Measurements from ENCODE around the gene NFIL3.
"Not testable (repeated sequence)": the region's sequence is repeated elsewhere in the genome, so short reads cannot be mapped to it uniquely, and the experiment has no call there.

The NFIL3 gene

GRCh38 chr9:91395106-91395552, 28.5 kb downstream of the NFIL3 start:
- DNase-seq (ENCODE audit: low read depth) = peak; percentile 39

GRCh38 chr9:91393826-91394225, 29.8 kb downstream of the NFIL3 start:
- DNase-seq (ENCODE audit: low read depth) = no peak

- no peak for DNase-seq (ENCODE audit: low read depth)
Measured at GRCh38 chr9:91392435-91392834, 31.2 kb downstream of the NFIL3 start.

GRCh38 chr9:91391818-91392217, 31.8 kb downstream of the NFIL3 start:
- DNase-seq (ENCODE audit: low read depth) = no peak

GRCh38 chr9:91391412-91391811, 32.2 kb downstream of the NFIL3 start:
- peak; percentile 17 for DNase-seq (ENCODE audit: low read depth)

GRCh38 chr9:91389686-91390085, 33.9 kb downstream of the NFIL3 start:
- not testable (repeated sequence) for DNase-seq (ENCODE audit: low read depth)

- no peak for DNase-seq (ENCODE audit: low read depth)
Measured at GRCh38 chr9:91386765-91387164, 36.9 kb downstream of the NFIL3 start.

- no peak for DNase-seq (ENCODE audit: low read depth)
Measured at GRCh38 chr9:91384954-91385353, 38.7 kb downstream of the NFIL3 start.

- no peak for DNase-seq (ENCODE audit: low read depth)
Measured at GRCh38 chr9:91383577-91383976, 40.1 kb downstream of the NFIL3 start.

GRCh38 chr9:91382298-91382697, 41.3 kb downstream of the NFIL3 start:
- no peak for DNase-seq (ENCODE audit: low read depth)

- DNase-seq (ENCODE audit: low read depth) = no peak
Measured at GRCh38 chr9:91379426-91379825, 44.2 kb downstream of the NFIL3 start.

GRCh38 chr9:91378695-91379127, 44.9 kb downstream of the NFIL3 start:
- peak; percentile 26 for DNase-seq (ENCODE audit: low read depth)

- not testable (repeated sequence) for DNase-seq (ENCODE audit: low read depth)
Measured at GRCh38 chr9:91378054-91378453, 45.6 kb downstream of the NFIL3 start.

- no peak for DNase-seq (ENCODE audit: low read depth)
Measured at GRCh38 chr9:91376239-91376638, 47.4 kb downstream of the NFIL3 start.

GRCh38 chr9:91374939-91375338, 48.7 kb downstream of the NFIL3 start:
- DNase-seq (ENCODE audit: low read depth) = peak; percentile 9

GRCh38 chr9:91371894-91372293, 51.7 kb downstream of the NFIL3 start:
- no peak for DNase-seq (ENCODE audit: low read depth)

GRCh38 chr9:91370006-91370405, 53.6 kb downstream of the NFIL3 start:
- not testable (repeated sequence) for DNase-seq (ENCODE audit: low read depth)

- no peak for DNase-seq (ENCODE audit: low read depth)
Measured at GRCh38 chr9:91364702-91365101, 58.9 kb downstream of the NFIL3 start.

- no peak for DNase-seq (ENCODE audit: low read depth)
Measured at GRCh38 chr9:91364005-91364404, 59.6 kb downstream of the NFIL3 start.

GRCh38 chr9:91362051-91362611, 61.5 kb downstream of the NFIL3 start:
- DNase-seq (ENCODE audit: low read depth) = no peak

- peak; percentile 45 for DNase-seq (ENCODE audit: low read depth)
Measured at GRCh38 chr9:91361291-91362050, 62.2 kb downstream of the NFIL3 start, which contains the start of gene AUH. Gene AUH (minus strand): TSS chr9:91361918. CDS start chr9:91361889, 29 bp downstream.

- DNase-seq (ENCODE audit: low read depth) = no peak
Measured at GRCh38 chr9:91360551-91361290, 62.9 kb downstream of the NFIL3 start.
